Tibial nerve (tissue), 4 donors: ENCODE measurements around the gene SPSB4.

Experiments
- CTCF ChIP-seq, 5 experiments: fragments of 200-600 bp in 3 of 5; fragments of 450-650 bp in 2 of 5; sonication (generic) in 3 of 5; IDR thresholded peaks; one replicate each; pipeline ENCODE4 v1.5.1; 2016 to 2019; ENCODE audit warnings: antibody characterized with exemption in 5 of 5, mild to moderate bottlenecking in 3 of 5, moderate library complexity in 2 of 5
- EP300 ChIP-seq, 2 donors: sonication (generic); formaldehyde crosslinking; IDR thresholded peaks; one replicate each; pipeline ENCODE4 v1.6.1; 2017; ENCODE audit warnings: antibody characterized with exemption in 2 of 2, mild to moderate bottlenecking in 1 of 2
- POLR2A ChIP-seq, 2 donors: fragments of 450-650 bp; IDR thresholded peaks; one replicate each; pipeline ENCODE4 v1.6.1; 2017; ENCODE audit warnings: antibody characterized with exemption in 2 of 2, mild to moderate bottlenecking in 2 of 2, moderate library complexity in 2 of 2

- TF ChIP-seq CTCF (IDR thresholded peaks at IDR 0.05) = no peak
- TF ChIP-seq POLR2A (IDR thresholded peaks at IDR 0.05) = no peak
- no peak for TF ChIP-seq EP300 (IDR thresholded peaks at IDR 0.05)
Measured at GRCh38 chr3:141184430-141184829, 133.3 kb downstream of the SPSB4 start.
